K562 (cell line): ENCODE data around the gene WDR27. TPM values are rescaled to one million over a fixed set of nuclear protein-coding genes. Genes with fewer than 3 reads are reported as not detected.
A peak's percentile ranks its signal among the peaks of the same experiment; 100 is the strongest.

Experiments
- ARID1B ChIP-seq: fragments of 450-650 bp; IDR thresholded peaks from 2 replicates; pipeline ENCODE4 v1.6.1; 2016; ENCODE audit warnings: antibody characterized with exemption, mild to moderate bottlenecking, inconsistent platforms
- CC2D1A ChIP-seq: fragments of 450-650 bp; IDR thresholded peaks from 2 replicates; pipeline ENCODE4 v1.6.1; 2017; ENCODE audit warnings: mild to moderate bottlenecking
- CHD7 ChIP-seq: fragments of 200-600 bp; sonication (generic); IDR thresholded peaks from one replicate; pipeline ENCODE4 v1.6.1; 2012; ENCODE audit warnings: mild to moderate bottlenecking, low read depth, low read length, inconsistent platforms
- FOXK2 ChIP-seq, 2 experiments: fragments of 450-650 bp; IDR thresholded peaks in 1 of 2; conservative IDR thresholded peaks in 1 of 2; 2 replicates each; pipeline ENCODE4 v1.6.1; 2016; ENCODE audit warnings: low read depth in 2 of 2, mild to moderate bottlenecking in 1 of 2
- L3MBTL2 ChIP-seq: fragments of 450-650 bp; IDR thresholded peaks from 2 replicates; pipeline ENCODE4 v1.6.1; 2016; ENCODE audit warnings: mild to moderate bottlenecking, moderate library complexity
- LEF1 ChIP-seq: fragments of 450-650 bp; IDR thresholded peaks from 2 replicates; pipeline ENCODE4 v1.6.1; 2016; ENCODE audit warnings: mild to moderate bottlenecking
- MCM7 ChIP-seq, 2 experiments: fragments of 450-650 bp; IDR thresholded peaks; 2 replicates each; pipeline ENCODE4 v1.6.1; 2016 to 2018
- NRF1 ChIP-seq, 2 experiments: fragments of 450-650 bp; IDR thresholded peaks in 1 of 2; conservative IDR thresholded peaks in 1 of 2; 2 replicates each; pipeline ENCODE4 v1.6.1; 2014; ENCODE audit warnings: mild to moderate bottlenecking in 2 of 2
- RBFOX2 ChIP-seq: fragments of 200-400 bp; formaldehyde crosslinking; IDR thresholded peaks from 2 replicates; pipeline ENCODE4 v1.6.1; 2017; ENCODE audit warnings: low read depth, mild to moderate bottlenecking, low read length, moderate library complexity
- RHOXF2B ChIP-seq: fragments of 250-450 bp; sonication (Bioruptor Pico); conservative IDR thresholded peaks from 2 replicates; pipeline ENCODE4 v1.5.1; 2021
- SOX6 ChIP-seq: fragments of 450-650 bp; IDR thresholded peaks from 2 replicates; pipeline ENCODE4 v1.6.1; 2014; ENCODE audit warnings: mild to moderate bottlenecking
- STAT5B ChIP-seq: fragments of 250-450 bp; sonication (Bioruptor Pico); IDR thresholded peaks from 2 replicates; pipeline ENCODE4 v1.8.0; 2021; ENCODE audit warnings: mild to moderate bottlenecking, inconsistent platforms
- TAF1 ChIP-seq: IDR thresholded peaks from 2 replicates; pipeline ENCODE4 v1.6.1; 2011; ENCODE audit warnings: mild to moderate bottlenecking, low read length, moderate library complexity; ENCODE audit not compliant: insufficient read depth, control insufficient read depth, severe bottlenecking; ENCODE audit errors: extremely low read depth
- ZBTB49 ChIP-seq: sonication (generic); formaldehyde crosslinking; IDR thresholded peaks from 2 replicates; pipeline ENCODE4 v1.8.0; 2022; ENCODE audit warnings: missing genetic modification reagents, mild to moderate bottlenecking, borderline replicate concordance
- ZNF316 ChIP-seq: fragments of 450-650 bp; IDR thresholded peaks from 2 replicates; pipeline ENCODE4 v1.6.1; 2016
- polyA plus RNA-seq, 8 experiments: library from polyadenylated mRNA; depleted of rRNA in 4 of 8; stranded (reverse) in 5 of 8; unstranded in 3 of 8; fragments of >200 nt; fragmentation: Nextera tagmentation in 2 of 8; fragmentation: Illumina TruSeq in 1 of 8; extraction: Ambion mirVana in 2 of 8; extraction: Trizol in 1 of 8; gene quantifications; 2 replicates each; pipeline versions ENCODE4 v1.2.1 to v1.2.3, GENCODE V29; 2011 to 2014; ENCODE audit warnings: inconsistent platforms in 1 of 8, missing spikeins in 1 of 8
- total RNA-seq, 7 experiments: library from RNA; depleted of rRNA in 6 of 7; stranded (reverse); fragments of >200 nt in 6 of 7; fragmentation: Illumina TruSeq in 2 of 7; extraction: Trizol in 2 of 7; gene quantifications; 2 replicates each; pipeline versions ENCODE4 v1.2.1 to v1.2.3, GENCODE V29; 2011 to 2021; ENCODE audit warnings: low replicate concordance in 1 of 7

The WDR27 gene
- total and polyA plus RNA-seq, 9 of the 15 experiments (the other 6 are each of a cell fraction or from before 2014, with no cell fraction given) = 4.3 to 77.2 (median 22.7) TPM

- TF ChIP-seq CHD7 (peak; percentile 20), STAT5B (no peak), CC2D1A (no peak), ZBTB49 (CRISPR knock-in tag) (no peak), ARID1B (peak; percentile 50; the same call in 1 of the 2 replicates), RBFOX2 (no peak; the same call in 1 of the 2 replicates), MCM7 (IDR thresholded peaks at IDR 0.05) (no peak), LEF1 (no peak), ZNF316 (peak; percentile 72), TAF1 (peak; percentile 17), NRF1 (conservative IDR thresholded peaks at IDR 0.05 in 1 of 2, IDR thresholded peaks at IDR 0.05 in 1 of 2) (peak; percentile 80 to 82), SOX6 (0 out of 2 replicates have a peak, but pooled peaks have one; percentile 8), FOXK2 (conservative IDR thresholded peaks at IDR 0.05 in 1 of 2, IDR thresholded peaks at IDR 0.05 in 1 of 2; ENCODE audit: low read depth in 2 of 2) (0 out of 4 replicates have a peak, but pooled peaks of 1 of the 2 experiments have one; percentile 28), RHOXF2B (CRISPR knock-in tag) (no peak), L3MBTL2 (peak; percentile 71; the same call in 1 of the 2 replicates)
These were observed 20.8 kb upstream of the WDR27 start (continued) for GRCh38 chr6:169722362-169723199.
